NCI-H1417 treated with DMSO at 0.1 percent for 48 hours (cell line): ENCODE measurements around the gene FAM13B.
"Not testable (repeated sequence)": the region's sequence is repeated elsewhere in the genome, so short reads cannot be mapped to it uniquely, and the experiment has no call there.

Experiments used
- DNase-seq: peaks from one replicate; lab custom pipeline; 2025; lab: John Stamatoyannopoulos, UW

FAM13B gene

DNA sequence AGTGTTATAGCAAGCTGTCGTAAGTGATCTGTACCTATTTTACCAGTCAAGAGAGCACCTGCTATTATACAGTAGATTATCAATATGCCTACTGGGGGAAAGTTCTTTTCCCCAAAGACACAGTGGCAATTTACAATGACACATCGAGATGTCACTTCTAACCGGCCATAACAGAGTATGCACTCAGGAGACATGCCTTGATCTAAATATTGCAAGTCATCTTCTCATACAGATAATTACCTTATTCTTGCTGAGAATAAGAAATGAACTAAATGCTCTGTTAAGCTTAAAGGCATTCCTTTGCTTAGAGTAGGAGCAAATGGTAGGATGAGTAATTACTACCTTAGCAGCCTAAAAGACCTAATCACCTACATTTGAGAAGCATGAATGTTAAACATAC lies 72.1 kb downstream of the FAM13B start:
- DNase-seq = no peak

DNA sequence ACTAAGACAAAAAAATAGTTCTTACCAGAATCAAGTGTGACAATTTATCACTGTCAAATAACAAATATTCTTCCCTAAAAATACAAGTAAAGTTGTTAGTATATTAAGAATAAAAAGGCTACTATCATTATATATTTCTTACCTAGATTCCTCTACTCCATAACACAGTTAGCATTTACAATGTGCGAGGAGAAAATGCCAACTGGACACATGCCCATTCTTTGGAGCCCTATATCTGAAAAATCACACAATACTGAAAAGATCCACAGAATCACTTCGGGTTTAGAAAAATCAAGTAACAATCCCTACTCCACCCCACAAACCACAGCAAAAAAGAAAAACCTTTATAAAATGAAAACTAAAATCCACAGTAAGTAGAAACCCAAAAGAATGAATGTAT lies 72.7 kb downstream of the FAM13B start:
- no peak for DNase-seq

DNA sequence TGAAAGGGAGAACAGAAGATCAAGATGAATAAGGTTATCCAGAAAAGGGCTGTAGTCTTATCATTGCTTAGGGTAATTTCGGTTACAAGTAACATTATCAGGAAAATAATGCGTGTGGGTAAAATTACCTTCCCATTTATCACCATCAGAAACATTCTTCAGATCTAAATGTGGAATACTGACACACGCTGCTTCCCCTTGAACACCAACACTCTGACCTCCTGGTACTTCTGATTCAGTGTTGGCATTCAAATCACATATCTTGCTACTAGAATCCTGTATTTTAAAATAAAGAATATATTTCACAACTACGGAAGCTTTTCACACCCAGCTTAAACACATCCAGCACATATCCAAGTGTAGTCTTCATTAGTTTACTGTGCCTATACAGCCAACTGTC lies 73.4 kb downstream of the FAM13B start:
- no peak for DNase-seq

DNA sequence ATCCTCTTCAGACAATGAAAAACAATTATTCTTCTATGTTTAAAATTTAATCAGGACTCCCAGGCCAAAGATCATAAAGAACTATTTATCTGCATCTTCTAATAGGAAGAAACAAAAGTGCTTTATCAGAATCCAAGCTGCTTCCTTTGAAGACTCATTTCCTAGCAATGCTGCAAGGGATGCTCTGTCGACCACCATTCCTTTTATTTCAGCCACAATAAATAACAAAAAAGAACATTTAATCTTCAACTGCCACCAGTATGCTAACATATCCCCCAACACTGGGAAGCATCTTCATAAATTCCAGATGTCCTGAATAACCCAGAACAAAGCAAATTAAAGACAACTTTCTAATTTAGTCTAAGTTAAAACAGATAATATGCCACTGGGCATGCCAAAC lies 74.9 kb downstream of the FAM13B start:
- no peak for DNase-seq

DNA sequence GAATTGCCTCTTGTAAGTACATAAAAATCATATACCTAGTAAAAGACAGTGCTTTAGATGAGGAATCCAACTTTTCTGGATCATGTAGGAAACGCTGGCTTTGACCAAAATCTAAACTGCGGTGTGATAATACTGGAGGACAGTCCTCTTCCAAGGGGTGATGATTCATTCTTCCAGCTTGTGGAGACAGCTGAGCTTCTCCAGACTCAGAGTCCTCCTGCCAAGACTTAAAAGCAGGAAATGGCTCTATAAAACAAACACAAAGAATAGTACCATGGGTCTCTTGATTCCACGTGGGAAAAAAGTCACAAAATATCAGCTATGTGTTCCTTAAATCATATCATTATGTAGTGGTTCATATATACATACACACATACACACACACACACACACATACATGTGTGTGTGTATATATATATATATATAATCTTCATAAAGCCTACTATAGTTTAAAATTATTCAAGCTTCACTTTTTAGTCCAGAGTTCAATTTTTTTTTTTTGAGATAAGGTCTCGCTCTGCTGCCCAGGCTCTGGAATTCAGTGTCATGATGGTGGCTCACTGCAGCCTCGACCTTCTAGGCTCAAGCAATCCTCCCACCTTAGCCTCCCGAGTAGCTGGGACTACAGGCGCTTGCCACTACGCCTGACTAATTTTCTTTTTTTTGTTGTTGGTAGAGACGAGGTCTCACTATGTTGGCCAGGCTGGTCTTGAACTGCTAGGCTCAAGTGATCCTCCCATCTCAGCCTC lies 78.6 kb downstream of the FAM13B start:
- no peak for DNase-seq

DNA sequence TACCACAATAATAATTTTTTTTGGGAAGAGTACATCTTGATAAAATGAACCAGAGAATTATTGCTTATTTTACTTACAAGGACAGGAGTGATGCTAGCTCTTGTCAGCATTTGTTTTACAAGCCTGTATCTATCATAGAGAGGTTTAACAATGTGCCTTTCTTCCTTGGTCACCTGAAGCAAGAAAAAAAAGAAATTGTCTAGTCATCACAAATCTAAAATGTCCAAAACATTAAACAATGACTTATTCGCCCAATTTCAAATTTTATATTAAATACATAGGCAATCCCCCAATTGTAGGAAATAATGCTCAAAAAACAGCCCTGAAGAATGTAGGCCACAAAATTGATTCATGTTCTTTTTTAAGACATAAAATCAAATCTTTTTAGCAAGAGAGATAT lies 87.1 kb downstream of the FAM13B start:
- DNase-seq = no peak

DNA sequence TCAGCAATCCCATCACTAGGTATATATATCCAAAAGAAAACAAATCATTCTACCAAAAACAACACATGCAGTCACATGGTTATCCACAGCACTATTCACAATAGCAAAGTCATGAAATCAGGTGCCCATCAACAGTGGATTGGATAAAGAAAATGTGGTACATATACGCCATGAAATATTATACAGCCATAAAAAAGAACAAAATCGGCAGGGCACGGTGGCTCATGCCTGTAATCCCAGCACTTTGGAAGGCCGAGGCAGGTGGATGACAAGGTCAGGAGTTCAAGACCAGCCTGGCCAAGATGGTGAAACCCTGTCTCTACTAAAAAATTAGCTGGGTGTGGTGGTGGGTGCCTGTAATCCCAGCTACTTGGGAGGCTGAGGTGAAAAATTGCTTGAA lies 88.6 kb downstream of the FAM13B start:
- not testable (repeated sequence) for DNase-seq

DNA sequence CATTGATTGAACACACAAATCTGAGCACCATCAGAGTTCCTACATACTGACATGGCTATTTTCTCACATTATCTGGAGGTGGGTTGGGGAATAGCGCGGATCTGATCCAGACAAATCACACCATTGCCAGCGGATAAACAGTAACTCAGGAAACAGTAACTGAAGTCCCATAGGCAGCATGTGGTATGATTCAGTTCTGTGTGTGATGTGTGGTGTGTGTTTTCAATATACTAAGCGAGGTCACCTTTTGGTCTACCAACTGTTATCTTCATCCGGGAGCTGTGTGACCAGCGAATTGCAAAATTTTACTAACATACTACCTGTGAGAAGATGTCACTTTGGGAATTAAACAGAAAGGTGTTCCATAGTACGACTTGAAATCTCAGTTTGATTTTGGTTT lies 93.5 kb downstream of the FAM13B start:
- DNase-seq = no peak

DNA sequence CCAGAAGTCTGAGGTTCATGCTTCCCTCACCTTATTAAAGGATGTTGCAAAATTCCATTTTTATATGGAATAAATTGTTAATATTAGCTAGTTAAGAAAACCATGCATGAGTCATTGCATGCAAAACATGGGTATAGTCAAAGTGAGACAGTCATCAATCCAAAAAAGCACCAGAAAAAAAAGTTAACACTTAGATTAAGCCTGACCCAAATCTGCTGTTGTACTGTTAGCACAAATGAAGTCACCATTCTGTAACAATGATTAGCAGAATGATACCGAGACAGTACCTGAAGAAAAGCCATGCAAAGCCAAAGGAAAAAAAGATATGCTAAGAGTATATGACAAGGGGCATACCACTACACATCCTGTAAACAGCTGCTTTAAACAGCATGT lies 94.1 kb downstream of the FAM13B start:
- no peak for DNase-seq

DNA sequence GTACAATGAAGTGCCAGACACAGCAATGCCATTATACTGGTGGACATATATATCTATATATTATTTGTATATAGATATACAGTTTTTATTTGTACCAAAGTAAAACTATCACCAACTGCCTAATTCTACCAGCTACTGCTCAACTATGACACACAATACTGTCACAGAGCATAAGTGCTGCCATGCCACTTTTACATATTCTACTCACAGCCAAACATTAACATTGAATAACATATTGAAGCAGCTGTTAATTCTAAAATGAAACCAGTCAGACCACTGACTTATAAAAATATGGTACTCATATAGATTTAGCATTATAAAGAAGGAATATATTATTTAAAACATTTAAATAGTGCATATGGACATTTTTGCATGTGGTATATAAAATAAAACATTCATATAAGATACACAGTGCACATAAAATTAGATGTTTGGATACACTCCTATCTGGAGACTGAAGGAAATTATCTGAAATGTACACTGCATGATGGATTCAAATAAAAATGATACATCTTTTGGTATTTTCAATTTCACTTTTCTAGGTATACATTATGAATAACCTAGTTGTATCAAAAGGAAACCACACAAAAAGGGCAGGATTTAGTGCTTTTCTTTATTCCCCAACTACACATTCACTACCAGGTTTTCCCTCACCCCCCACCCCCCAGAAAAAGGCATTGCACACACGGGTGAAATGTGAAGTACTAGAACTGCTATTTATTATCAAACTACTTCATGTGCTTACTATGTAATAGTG lies 94.7 kb downstream of the FAM13B start:
- DNase-seq = no peak

DNA sequence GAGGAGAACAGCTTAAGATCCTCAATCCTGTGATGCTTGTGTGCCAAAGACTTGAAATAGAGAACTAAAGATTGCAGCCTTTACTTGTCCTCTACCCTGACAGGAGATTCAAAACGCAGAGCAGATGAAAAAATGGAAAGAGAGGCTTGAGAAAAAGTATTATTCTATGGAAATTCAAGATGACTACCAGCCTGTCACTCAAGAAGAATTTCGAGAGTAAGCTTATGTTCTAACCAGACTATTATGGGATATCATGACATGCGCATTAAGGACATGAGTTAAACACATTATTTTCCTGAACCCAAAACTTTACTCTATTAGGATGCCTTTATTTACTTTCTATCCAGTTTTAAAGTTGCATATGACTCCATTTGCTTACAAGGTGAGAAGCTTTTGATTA lies 97.2 kb downstream of the FAM13B start:
- no peak for DNase-seq

DNA sequence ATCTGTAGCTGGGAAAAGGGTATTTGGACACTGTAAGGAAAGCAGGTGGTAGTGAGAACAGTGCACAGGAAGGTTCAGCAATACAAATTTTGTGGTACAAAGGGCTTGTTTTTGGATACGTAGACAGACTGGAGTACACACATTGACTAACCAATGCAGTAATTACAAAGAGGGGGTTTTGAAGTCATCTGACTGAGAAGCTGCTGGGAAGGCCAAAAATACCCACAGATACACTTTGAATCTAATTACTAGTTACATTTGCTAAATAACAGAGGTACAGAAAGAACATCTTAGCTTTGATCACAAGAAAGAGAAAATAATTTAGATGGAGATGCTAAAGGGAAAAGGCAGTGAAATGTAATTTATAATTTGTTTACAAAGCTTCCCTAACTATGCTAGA lies 97.7 kb downstream of the FAM13B start:
- DNase-seq = no peak

DNA sequence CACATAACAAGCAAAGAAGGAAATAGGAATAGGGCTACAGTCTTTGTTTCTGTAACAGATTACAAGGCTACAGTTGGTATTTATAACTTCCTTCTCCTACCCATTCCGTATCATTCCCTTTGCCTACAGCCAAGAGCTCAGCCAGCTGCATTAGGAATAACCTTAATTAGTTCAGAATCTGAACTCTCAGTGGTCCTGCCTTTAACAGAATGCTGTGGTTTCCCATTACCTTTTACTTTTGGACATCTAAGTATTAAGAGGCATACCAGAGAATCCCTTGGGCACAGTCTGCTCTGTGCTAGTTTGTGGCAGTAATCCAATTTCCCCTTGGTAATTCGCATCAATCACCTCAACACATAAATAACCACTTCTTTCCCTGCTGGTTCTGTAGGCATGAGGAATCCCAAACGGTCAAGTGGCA lies 99.4 kb downstream of the FAM13B start:
- no peak for DNase-seq

DNA sequence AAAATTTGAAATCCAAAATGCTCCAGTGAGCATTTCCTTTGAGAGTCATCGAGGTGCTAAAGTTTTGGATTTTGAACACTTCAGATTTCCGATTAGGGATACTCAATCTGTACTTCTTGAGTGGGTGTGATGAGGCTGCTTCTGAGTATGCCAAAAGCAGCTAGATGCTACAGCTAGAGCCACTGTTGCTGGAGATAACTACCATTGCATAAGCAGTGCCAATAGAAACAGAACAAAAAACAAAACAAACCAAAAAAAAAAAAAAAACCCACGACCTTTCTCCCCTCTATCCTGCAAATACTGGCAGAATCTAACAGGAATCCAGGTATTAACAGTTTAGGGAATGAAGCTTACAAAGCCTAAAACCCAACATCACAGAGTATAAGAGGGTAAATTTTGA lies 100.1 kb downstream of the FAM13B start:
- DNase-seq = no peak

DNA sequence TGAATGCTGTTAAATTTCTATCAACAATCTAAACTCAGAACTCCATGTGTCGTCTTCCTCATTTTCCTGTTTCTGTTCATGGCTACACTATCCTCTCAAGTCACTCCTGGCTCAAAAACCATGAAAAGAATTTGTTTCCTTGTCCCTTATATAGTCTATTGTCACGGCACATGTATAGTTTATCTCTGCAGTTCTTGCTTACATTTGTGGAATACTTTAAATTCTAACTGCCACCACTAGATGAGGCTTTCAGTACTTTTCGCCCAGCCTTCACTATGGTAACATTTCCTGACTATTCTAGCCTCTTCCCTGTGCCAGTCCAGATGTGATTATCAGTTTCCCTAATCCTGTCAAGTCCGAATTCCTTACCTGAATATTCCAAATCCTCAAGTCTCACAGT lies 109.0 kb downstream of the FAM13B start:
- no peak for DNase-seq

DNA sequence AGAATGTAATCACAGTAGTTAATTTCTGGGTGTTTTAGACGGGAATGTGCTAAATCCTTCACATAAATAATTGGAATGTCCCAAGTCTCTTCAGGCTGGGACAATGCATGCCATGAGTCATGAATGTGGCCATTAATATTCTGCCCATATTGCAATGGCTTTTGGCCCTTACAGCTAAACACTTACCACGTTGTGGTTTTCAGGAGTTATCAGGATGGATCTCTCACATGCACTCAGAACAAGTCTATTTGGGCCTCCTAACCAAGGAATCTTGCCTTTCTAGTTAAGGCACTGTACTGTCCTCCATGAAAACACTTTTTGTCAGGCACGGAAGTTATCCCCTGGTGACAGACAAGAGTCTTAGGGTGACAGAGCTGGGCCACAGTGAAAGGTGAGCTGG lies 110.9 kb downstream of the FAM13B start:
- DNase-seq = no peak

DNA sequence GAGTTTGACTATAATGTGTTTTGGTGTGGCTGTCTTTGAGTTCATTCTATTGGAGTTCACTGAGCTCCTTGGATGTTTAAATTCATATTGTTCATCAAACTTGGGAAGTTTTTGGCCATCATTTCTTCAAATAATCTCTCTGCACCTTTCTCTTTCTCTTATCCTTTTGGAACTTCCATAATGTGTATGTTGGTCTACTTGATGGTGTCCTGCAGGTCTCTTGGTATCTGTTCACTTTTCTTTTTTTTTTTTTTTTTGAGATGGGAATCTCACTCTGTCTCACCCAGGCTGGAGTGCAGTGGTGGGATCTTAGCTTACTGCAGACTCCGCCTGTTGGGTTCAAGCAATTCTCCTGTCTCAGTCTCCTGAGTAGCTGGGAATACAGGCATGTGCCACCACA lies 116.0 kb downstream of the FAM13B start:
- DNase-seq = no peak

DNA sequence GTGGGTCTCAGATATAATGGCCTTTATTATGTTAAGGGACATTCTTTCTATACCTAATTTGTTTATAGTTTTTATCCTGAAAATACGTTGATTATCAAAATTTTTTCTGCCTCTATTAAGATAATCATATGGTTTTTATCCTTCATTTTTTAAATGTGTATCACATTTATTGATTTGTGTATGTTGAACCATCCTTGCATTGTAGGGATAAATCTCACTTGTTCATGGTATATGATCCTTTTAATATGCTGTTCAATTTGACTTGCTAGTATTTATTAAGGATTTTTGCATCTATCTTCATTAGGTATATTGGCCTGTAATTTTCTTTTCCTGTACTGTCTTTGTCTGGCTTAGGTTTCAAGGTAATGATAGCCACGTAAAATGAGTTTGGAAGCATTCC lies 118.1 kb downstream of the FAM13B start:
- DNase-seq = no peak

DNA sequence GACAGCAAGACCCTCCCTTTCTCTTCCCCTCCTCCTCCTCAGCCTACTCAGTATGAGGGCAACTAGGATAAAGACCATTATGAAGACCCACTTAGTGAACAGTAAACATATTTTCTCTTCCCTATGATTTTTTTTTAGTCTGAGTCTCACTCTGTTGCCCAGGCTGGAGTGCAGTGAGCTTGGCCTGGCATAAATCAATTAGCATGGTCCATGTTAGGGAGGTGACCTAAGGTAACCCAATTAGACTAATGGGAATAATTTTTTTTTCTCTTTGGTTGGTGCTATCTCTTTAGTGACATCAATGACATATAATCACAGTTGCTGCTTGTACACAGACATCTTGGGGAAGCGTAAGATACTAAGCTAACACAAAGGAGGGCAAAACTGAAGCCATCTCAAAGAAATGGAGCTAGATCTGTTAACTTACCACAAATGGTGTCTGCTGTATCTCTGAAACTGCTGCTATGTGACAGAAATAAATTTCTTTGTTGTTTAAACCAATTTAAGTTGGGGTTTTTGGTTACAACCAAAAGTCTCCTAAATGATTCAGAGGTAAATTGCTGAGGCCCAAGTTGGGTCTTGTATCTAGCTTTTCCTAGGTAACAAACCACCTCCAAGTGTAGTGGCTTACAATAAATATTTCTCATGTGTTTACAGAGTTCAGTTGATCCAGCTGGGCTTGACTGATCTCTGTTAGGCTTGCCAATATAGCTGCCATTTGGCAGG lies 130.3 kb downstream of the FAM13B start:
- DNase-seq = no peak

DNA sequence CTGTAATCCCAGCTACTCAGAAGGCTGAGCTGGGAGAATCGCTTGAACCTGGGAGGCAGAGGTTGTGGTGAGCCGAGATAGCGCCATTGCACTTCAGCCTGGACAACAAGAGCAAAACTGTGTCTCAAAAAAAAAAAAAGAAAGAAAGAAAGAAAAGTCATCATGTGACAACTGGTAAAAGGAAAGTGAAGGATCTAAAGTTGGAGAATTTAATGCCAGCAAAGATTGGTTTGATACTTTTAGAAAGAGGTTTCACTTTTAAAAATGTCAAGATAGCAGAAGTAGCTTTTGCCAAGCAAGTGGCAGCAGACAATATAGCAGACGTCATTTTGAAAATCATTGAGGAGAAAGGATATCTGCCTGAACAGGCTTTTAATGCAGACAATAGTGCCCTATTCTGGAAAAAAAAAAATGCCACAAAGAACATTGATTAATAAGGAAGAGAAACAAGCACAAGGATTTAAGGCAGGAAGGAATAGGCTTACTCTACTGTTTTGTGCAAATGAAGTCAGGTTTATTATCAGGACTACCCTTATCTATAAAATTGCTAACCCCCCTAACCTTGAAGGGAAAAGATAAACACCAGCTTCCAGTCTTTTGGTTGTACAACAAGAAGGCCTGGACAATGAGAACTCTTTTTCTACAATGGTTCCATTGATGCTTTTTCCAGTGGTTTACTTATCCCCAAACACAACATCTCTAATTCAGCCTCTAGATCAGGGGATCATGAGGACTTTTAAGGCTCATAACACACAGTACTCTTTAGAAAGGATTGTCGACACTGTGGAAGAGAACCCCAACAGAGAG lies 131.7 kb downstream of the FAM13B start:
- DNase-seq = no peak

DNA sequence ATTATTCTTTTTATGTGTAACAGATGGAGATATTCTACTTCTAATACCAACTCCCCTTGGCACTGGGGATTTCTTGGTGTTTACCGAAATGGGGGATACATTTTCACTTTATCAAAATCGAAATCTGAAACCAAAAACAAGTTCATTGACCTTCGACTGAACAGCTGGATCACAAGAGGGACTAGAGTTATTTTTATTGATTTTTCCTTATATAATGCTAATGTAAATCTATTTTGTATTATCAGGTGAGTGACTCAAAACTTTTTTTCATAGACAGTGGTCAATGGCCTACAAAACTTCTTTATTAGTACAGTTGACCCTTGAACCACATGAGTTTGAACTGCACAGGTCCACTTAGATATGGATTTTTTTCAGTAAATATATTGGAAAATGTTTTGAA lies 133.4 kb downstream of the FAM13B start:
- no peak for DNase-seq

DNA sequence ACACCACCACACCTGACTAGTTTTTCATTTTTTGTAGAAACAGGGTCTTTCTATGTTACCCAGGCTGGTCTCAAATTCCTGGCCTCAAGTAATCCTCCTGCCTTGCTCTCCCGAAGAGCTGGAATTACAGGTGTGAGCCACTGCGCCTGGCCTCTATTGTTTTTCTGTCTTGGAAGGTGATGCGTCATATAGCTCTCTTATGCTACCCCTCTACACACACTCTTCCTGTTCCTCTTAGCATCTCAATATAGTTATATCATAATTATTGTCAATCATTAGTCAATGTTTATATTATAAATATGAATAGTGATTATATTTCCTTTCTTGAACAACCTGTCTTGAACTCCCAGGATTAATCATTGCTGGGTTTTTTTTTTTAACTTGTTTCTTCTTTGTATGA lies 136.3 kb downstream of the FAM13B start:
- DNase-seq = no peak
